ENCODE measurements around the gene CRACR2B. TPM values are rescaled to one million over a fixed set of nuclear protein-coding genes. Genes with fewer than 3 reads are reported as not detected.

CRACR2B gene
- total RNA-seq, 1 experiment from 2014 or later, result 11.8 TPM

DNA sequence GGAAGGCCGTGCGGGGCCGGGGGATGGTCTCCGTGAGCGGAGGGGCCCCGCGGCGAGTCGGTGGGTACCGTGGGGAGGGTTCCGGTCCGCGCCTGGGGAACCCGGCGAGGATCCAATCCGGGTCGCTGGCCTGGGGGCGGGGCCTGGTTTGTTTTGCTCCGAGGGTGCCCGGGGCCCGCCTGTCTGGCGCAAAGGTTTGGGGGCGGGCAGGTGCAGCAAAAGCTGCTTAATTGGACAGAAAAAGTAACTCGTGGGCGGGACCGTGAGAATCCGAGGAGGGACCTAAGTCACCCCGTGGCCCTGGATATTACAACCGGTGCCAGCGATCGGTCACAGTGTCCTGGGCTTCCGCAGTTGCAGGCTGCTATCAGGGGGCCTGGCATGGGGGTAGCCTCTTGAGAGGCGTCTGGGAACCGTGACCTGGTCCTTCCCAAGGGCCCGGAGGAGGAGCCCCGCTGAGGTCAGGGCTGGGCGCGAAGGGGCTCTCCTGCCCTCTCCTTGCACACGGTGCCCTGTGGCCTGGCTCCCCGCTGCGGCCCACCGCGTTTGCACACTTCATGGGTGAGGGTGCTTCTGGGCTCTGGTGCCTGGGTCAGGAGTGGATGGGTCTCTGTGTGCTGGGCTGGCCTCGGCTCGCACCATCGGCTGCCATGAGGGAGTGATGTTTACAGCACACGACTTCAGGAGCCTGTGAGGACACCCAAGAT is 7.6 kb upstream of the CRACR2B start:
- no peaks in the 10 kb centered on the region for H4K20me1 ChIP-seq (ENCODE audit: insufficient read depth)
- H3K4me3 ChIP-seq (replicated peaks in 1 of 2; ENCODE audit: low read depth in 1 of 2, low read length in 2 of 2), result peak overlapping the region; percentile 65 to 77
- H3K27ac ChIP-seq (ENCODE audit: low read depth, low read length), result peak overlapping the region; percentile 81
- peaks cover 26 to 43% of the 10 kb centered on the region in 2 experiments for H3K4me1 ChIP-seq (ENCODE audit: control insufficient read depth in 1 of 2, insufficient read depth in 2 of 2, low read length in 2 of 2)
- peak overlapping the region; percentile 81 for H3K4me2 ChIP-seq (ENCODE audit: low read length)
- peak; percentile 71 for ATAC-seq
- no peaks in the 10 kb centered on the region for H3K9me2 ChIP-seq (ENCODE audit: insufficient read depth)
- peak overlapping the region; percentile 90 for H3K9ac ChIP-seq (ENCODE audit: low read length)
- TSS peak; percentile 76 for BruUV-seq (replicated peaks)
- RAD21 ChIA-PET (ENCODE audit: low non-redundant PET in 1 of 2, low total read pairs in 2 of 2, uncharacterized antibody in 2 of 2, unreplicated experiment in 2 of 2), result no interaction called here
- intact Hi-C loops (cut with micrococcal nuclease), result no loop called here
- H3K27me3 ChIP-seq (ENCODE audit: insufficient read depth, low read length), result no peaks in the 10 kb centered on the region
- DNase-seq (ENCODE audit: low read depth, low spot score), result peak; percentile 85
- TF ChIP-seq, protein P1, sequence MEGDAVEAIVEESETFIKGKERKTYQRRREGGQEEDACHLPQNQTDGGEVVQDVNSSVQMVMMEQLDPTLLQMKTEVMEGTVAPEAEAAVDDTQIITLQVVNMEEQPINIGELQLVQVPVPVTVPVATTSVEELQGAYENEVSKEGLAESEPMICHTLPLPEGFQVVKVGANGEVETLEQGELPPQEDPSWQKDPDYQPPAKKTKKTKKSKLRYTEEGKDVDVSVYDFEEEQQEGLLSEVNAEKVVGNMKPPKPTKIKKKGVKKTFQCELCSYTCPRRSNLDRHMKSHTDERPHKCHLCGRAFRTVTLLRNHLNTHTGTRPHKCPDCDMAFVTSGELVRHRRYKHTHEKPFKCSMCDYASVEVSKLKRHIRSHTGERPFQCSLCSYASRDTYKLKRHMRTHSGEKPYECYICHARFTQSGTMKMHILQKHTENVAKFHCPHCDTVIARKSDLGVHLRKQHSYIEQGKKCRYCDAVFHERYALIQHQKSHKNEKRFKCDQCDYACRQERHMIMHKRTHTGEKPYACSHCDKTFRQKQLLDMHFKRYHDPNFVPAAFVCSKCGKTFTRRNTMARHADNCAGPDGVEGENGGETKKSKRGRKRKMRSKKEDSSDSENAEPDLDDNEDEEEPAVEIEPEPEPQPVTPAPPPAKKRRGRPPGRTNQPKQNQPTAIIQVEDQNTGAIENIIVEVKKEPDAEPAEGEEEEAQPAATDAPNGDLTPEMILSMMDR (IDR thresholded peaks at IDR 0.05 in 2 of 3, conservative IDR thresholded peaks at IDR 0.05 in 1 of 3; ENCODE audit: borderline replicate concordance in 1 of 3, insufficient read depth in 1 of 3, low read depth in 2 of 3, low read length in 2 of 3), result no peak
- TF ChIP-seq RAD21 (IDR thresholded peaks at IDR 0.05; ENCODE audit: low read depth) (no peak), ZFX (IDR thresholded peaks at IDR 0.05) (0 out of 2 replicates have a peak, but pooled peaks have one; percentile 25), EZH2phosphoT487 (IDR thresholded peaks at IDR 0.05; ENCODE audit: borderline replicate concordance) (no peak), POLR2A (IDR thresholded peaks at IDR 0.05; ENCODE audit: borderline replicate concordance, extremely low read depth, insufficient read depth, insufficient read length) (no peak), JUND (IDR thresholded peaks at IDR 0.05) (no peak), POLR2AphosphoS5 (IDR thresholded peaks at IDR 0.05; ENCODE audit: low read depth, low read length) (peak; percentile 39; the same call in 1 of the 2 replicates), TCF7L2 (IDR thresholded peaks at IDR 0.05; ENCODE audit: borderline replicate concordance, extremely low read depth, insufficient read depth, insufficient read length) (no peak), CEBPB (IDR thresholded peaks at IDR 0.05; ENCODE audit: low read depth) (no peak), FOSL1 (IDR thresholded peaks at IDR 0.05; ENCODE audit: low read depth) (no peak), YY1 (IDR thresholded peaks at IDR 0.05; ENCODE audit: extremely low read depth, insufficient replicate concordance, low read depth, low read length) (no peak), CBX3 (IDR thresholded peaks at IDR 0.05; ENCODE audit: low read depth) (no peak), SIN3A (IDR thresholded peaks at IDR 0.05; ENCODE audit: low read depth) (no peak)
- no peaks in the 10 kb centered on the region for H3K9me3 ChIP-seq (ENCODE audit: control insufficient read depth in 1 of 2, insufficient read depth in 1 of 2, low read depth in 1 of 2, low read length in 2 of 2)
- CTCF ChIA-PET, result interaction anchor here (1.2 to 1.4 kb wide), 2 partner anchors 11 to 24 kb away, joined by 3 read pairs; partner anchors contain the start of gene RPLP2
- POLR2A ChIA-PET, result interaction anchor here (0.5 to 2.7 kb wide), 16 partner anchors 8 to 235 kb away, joined by 3 to 45 read pairs (median 6); partner anchors contain the start of genes CD151, CRACR2B, POLR2L and RPLP2
- no peak overlapping the region for H2AFZ ChIP-seq (ENCODE audit: low read depth, low read length, poor library complexity, severe bottlenecking)
- peaks cover 22% of the 10 kb centered on the region for H3K79me2 ChIP-seq (ENCODE audit: insufficient read depth, low read length)
- H3K36me3 ChIP-seq (ENCODE audit: control insufficient read depth in 1 of 2, insufficient read depth in 2 of 2, low read length in 2 of 2), result no peaks in the 10 kb centered on the region

All from HCT116 (cell line).